Ishikawa (cell line): Measurements from ENCODE around the gene SOS2.

Source experiments
- CEBPB ChIP-seq: IDR thresholded peaks from 2 replicates; pipeline ENCODE4 v1.6.1; 2012
- EGR1 ChIP-seq: IDR thresholded peaks from 2 replicates; pipeline ENCODE4 v1.6.1; 2012
- FOXM1 ChIP-seq: IDR thresholded peaks from 2 replicates; pipeline ENCODE4 v1.6.1; 2012; ENCODE audit warnings: low read depth, borderline replicate concordance
- MAX ChIP-seq: IDR thresholded peaks from 2 replicates; pipeline ENCODE4 v1.6.1; 2012
- RAD21 ChIP-seq: IDR thresholded peaks from 2 replicates; pipeline ENCODE4 v1.6.1; 2012; ENCODE audit warnings: low read depth
- TCF12 ChIP-seq: IDR thresholded peaks from 2 replicates; pipeline ENCODE4 v1.6.1; 2012; ENCODE audit warnings: low read depth
- YY1 ChIP-seq: IDR thresholded peaks from 2 replicates; pipeline ENCODE4 v1.6.1; 2012; ENCODE audit warnings: low read depth
- TF ChIP-seq, protein P1 (sequence below): IDR thresholded peaks from 2 replicates; pipeline ENCODE4 v1.6.1; 2012

DNA sequence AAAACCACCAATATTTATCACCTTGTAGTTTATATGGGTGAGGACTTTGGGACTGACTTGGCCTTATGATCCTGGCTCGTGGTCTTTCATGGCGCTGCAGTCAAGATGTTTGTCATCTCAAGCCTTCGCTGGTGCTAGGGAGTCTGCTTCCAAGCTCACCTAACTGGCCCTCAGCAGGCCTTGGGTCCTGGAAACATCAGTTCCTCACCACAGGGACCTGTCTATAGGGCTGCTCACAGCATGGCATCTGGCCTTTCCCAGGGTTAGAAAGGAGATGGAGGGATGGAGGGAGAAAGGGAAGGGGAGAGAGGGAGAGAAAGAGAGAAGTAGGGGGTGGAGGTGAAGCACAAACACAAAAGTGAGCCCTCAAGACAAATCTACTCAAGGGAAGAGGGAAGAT is 146.7 kb downstream of the SOS2 start:
- TF ChIP-seq TCF12: no peak
- TF ChIP-seq RAD21: no peak
- TF ChIP-seq YY1: no peak
- no peak for TF ChIP-seq MAX
- TF ChIP-seq FOXM1: no peak
- TF ChIP-seq, protein P1, sequence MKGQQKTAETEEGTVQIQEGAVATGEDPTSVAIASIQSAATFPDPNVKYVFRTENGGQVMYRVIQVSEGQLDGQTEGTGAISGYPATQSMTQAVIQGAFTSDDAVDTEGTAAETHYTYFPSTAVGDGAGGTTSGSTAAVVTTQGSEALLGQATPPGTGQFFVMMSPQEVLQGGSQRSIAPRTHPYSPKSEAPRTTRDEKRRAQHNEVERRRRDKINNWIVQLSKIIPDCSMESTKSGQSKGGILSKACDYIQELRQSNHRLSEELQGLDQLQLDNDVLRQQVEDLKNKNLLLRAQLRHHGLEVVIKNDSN: no peak
- no peak for TF ChIP-seq CEBPB
- no peak for TF ChIP-seq EGR1
